ENCODE measurements around the gene EXOSC10. TPM values are rescaled to one million over a fixed set of nuclear protein-coding genes. Genes with fewer than 3 reads are reported as not detected.
"Not testable (repeated sequence)": the region's sequence is repeated elsewhere in the genome, so short reads cannot be mapped to it uniquely, and the experiment has no call there.

The EXOSC10 gene
- total RNA-seq, 1 donor from 2014 or later: 108 TPM

GRCh38 chr1:11100149-11100493 lies 452 bp upstream of the EXOSC10 start:
- Mint-ChIP-seq H3K27ac (peak overlapping the region; percentile 93), H3K36me3 (ENCODE audit: low read depth) (peaks cover 26% of the 10 kb centered on the region)

GRCh38 chr1:11098931-11099309 lies 749 bp downstream of the EXOSC10 start:
- TF ChIP-seq CTCF (IDR thresholded peaks at IDR 0.05): no peak
- intact Hi-C loops (cut with micrococcal nuclease): loop anchor here (1.0 kb wide), 2 partner anchors 39 to 163 kb away; partner anchors contain the start of genes MTOR and SRM
- POLR2A ChIA-PET: interaction anchor here (0.6 to 3.4 kb wide), 10 partner anchors 8 to 811 kb away, joined by 3 to 25 read pairs (median 6); partner anchors contain the start of genes MTOR, SRM and TARDBP
- peaks cover 29% of the 10 kb centered on the region for H3K36me3 Mint-ChIP-seq (ENCODE audit: low read depth)
- no peaks in the 10 kb centered on the region for H3K27me3 Mint-ChIP-seq
- DNase-seq: no peak
- H3K27ac Mint-ChIP-seq: peak overlapping the region; percentile 93
- no peak for ATAC-seq (ENCODE audit: low read depth)
- H3K4me1 Mint-ChIP-seq: peaks cover 15% of the 10 kb centered on the region
- H3K9me3 Mint-ChIP-seq: no peaks in the 10 kb centered on the region
- peak overlapping the region; percentile 95 for H3K4me3 Mint-ChIP-seq
- CTCF ChIA-PET: interaction anchor here (1.2 to 1.4 kb wide), 3 partner anchors 62 to 547 kb away, joined by 3 to 4 read pairs (median 3); no protein-coding TSS in a partner anchor

More at GRCh38 chr1:11100149-11100493, 452 bp upstream of the EXOSC10 start:
- H3K4me3 Mint-ChIP-seq: peak overlapping the region; percentile 95
- intact Hi-C loops (cut with micrococcal nuclease): no loop called here
- POLR2A ChIA-PET: interaction anchor here (0.6 to 3.4 kb wide), 12 partner anchors 9 to 810 kb away, joined by 3 to 25 read pairs (median 5); partner anchors contain the start of genes MTOR, SRM and TARDBP
- H3K9me3 Mint-ChIP-seq: no peaks in the 10 kb centered on the region
- no peak for DNase-seq
- no peak for TF ChIP-seq CTCF (IDR thresholded peaks at IDR 0.05)
- ATAC-seq (ENCODE audit: low read depth): no peak
- peaks cover 15% of the 10 kb centered on the region for H3K4me1 Mint-ChIP-seq
- CTCF ChIA-PET: no interaction called here
- H3K27me3 Mint-ChIP-seq: no peaks in the 10 kb centered on the region

GRCh38 chr1:11083784-11084183 lies 15.9 kb downstream of the EXOSC10 start:
- DNase-seq; H3K27me3 Mint-ChIP-seq; H3K4me3 Mint-ChIP-seq; POLR2A ChIA-PET; H3K9me3 Mint-ChIP-seq; H3K4me1 Mint-ChIP-seq; intact Hi-C loops (cut with micrococcal nuclease); CTCF ChIA-PET; H3K27ac Mint-ChIP-seq; ATAC-seq (ENCODE audit: low read depth): not testable (repeated sequence)
- peaks cover 67% of the 10 kb centered on the region for H3K36me3 Mint-ChIP-seq (ENCODE audit: low read depth)

GRCh38 chr1:11080931-11081330 lies 18.7 kb downstream of the EXOSC10 start:
- ChIA-PET POLR2A (no interaction called here), CTCF (no interaction called here)
- intact Hi-C loops (cut with micrococcal nuclease): no loop called here
- H3K27ac Mint-ChIP-seq: no peak overlapping the region
- H3K36me3 Mint-ChIP-seq (ENCODE audit: low read depth): peaks cover 64% of the 10 kb centered on the region
- H3K4me3 Mint-ChIP-seq: no peak overlapping the region
- DNase-seq (no peak), ATAC-seq (ENCODE audit: low read depth) (no peak)
- TF ChIP-seq CTCF (IDR thresholded peaks at IDR 0.05): no peak
- H3K4me1 Mint-ChIP-seq: no peaks in the 10 kb centered on the region
- H3K9me3 Mint-ChIP-seq: no peaks in the 10 kb centered on the region
- H3K27me3 Mint-ChIP-seq: no peaks in the 10 kb centered on the region

GRCh38 chr1:11078631-11079030 lies 21.0 kb downstream of the EXOSC10 start:
- H3K4me3 Mint-ChIP-seq: no peak overlapping the region
- no peak for TF ChIP-seq CTCF (IDR thresholded peaks at IDR 0.05)
- H3K27me3 Mint-ChIP-seq: no peaks in the 10 kb centered on the region
- ATAC-seq (ENCODE audit: low read depth): no peak
- H3K9me3 Mint-ChIP-seq: no peaks in the 10 kb centered on the region
- ChIA-PET CTCF (no interaction called here), POLR2A (no interaction called here)
- H3K27ac Mint-ChIP-seq: no peak overlapping the region
- peaks cover 71% of the 10 kb centered on the region for H3K36me3 Mint-ChIP-seq (ENCODE audit: low read depth)
- no peaks in the 10 kb centered on the region for H3K4me1 Mint-ChIP-seq
- no peak for DNase-seq
- intact Hi-C loops (cut with micrococcal nuclease): no loop called here

- H3K9me3 Mint-ChIP-seq; H3K27me3 Mint-ChIP-seq; H3K4me1 Mint-ChIP-seq; DNase-seq; H3K4me3 Mint-ChIP-seq; H3K27ac Mint-ChIP-seq; POLR2A ChIA-PET; ATAC-seq (ENCODE audit: low read depth): not testable (repeated sequence)
- intact Hi-C loops (cut with micrococcal nuclease): loop anchor here (2.0 kb wide), 1 partner anchor 37 kb away; no protein-coding TSS in a partner anchor
- CTCF ChIA-PET: interaction anchor here (3.9 kb wide), 1 partner anchor 36 kb away, joined by 24 read pairs; no protein-coding TSS in a partner anchor
- H3K36me3 Mint-ChIP-seq (ENCODE audit: low read depth): peaks cover 77% of the 10 kb centered on the region
Measured at GRCh38 chr1:11073398-11073797, 26.3 kb downstream of the EXOSC10 start.
